Ovary (tissue), 3 donors: ENCODE measurements around the gene SLC45A2.

Source experiments
- POLR2A ChIP-seq: fragments of 450-650 bp; IDR thresholded peaks from one replicate; pipeline ENCODE4 v1.6.1; 2017; ENCODE audit warnings: antibody characterized with exemption, mild to moderate bottlenecking, moderate library complexity
- TF ChIP-seq, protein P1 (sequence below), 3 donors: fragments of 450-650 bp in 2 of 3; fragments of 200-600 bp in 1 of 3; IDR thresholded peaks; one replicate each; pipeline versions ENCODE4 v1.5.1 to v1.8.0; 2016 to 2022; ENCODE audit warnings: antibody characterized with exemption in 3 of 3, mild to moderate bottlenecking in 1 of 3
- donor health status: DM: no; HTN: no; CAD: no.

GRCh38 chr5:33934176-33934575 is 50.3 kb downstream of the SLC45A2 start:
- TF ChIP-seq, protein P1, sequence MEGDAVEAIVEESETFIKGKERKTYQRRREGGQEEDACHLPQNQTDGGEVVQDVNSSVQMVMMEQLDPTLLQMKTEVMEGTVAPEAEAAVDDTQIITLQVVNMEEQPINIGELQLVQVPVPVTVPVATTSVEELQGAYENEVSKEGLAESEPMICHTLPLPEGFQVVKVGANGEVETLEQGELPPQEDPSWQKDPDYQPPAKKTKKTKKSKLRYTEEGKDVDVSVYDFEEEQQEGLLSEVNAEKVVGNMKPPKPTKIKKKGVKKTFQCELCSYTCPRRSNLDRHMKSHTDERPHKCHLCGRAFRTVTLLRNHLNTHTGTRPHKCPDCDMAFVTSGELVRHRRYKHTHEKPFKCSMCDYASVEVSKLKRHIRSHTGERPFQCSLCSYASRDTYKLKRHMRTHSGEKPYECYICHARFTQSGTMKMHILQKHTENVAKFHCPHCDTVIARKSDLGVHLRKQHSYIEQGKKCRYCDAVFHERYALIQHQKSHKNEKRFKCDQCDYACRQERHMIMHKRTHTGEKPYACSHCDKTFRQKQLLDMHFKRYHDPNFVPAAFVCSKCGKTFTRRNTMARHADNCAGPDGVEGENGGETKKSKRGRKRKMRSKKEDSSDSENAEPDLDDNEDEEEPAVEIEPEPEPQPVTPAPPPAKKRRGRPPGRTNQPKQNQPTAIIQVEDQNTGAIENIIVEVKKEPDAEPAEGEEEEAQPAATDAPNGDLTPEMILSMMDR (IDR thresholded peaks at IDR 0.05) = no peak
- TF ChIP-seq POLR2A = no peak
